SU-DHL-6 (cell line): ENCODE measurements around the gene EMILIN1.

ENCODE experiments used
- H2AFZ ChIP-seq: fragments of 200-600 bp; sonication (generic); 2 replicates; pipeline ENCODE4 v1.6.1; 2014; ENCODE audit warnings: low read depth, mild to moderate bottlenecking, moderate library complexity, mixed read lengths, antibody characterized with exemption, low read length; ENCODE audit not compliant: severe bottlenecking
- H3F3A ChIP-seq: fragments of 200-600 bp; shearing (Covaris generic); 2 replicates; pipeline ENCODE4 v1.6.0; 2016; ENCODE audit warnings: antibody characterized with exemption, mild to moderate bottlenecking; ENCODE audit not compliant: insufficient read depth
- H3K27ac ChIP-seq: fragments of 200-600 bp; sonication (generic); 2 replicates; pipeline ENCODE4 v1.5.1; 2016; ENCODE audit warnings: low read depth, mild to moderate bottlenecking, low read length, moderate library complexity, mixed read lengths
- H3K27me3 ChIP-seq: fragments of 200-600 bp; sonication (generic), shearing (Covaris generic); 2 replicates; pipeline ENCODE4 v1.6.0; 2014; ENCODE audit warnings: mild to moderate bottlenecking, low read length
- H3K36me3 ChIP-seq: fragments of 200-600 bp; sonication (generic); 2 replicates; pipeline ENCODE4 v1.6.1; 2014; ENCODE audit warnings: mild to moderate bottlenecking, low read length, mixed read lengths
- H3K4me2 ChIP-seq: fragments of 300-600, 200-600 bp; shearing (Covaris generic), sonication (generic); 2 replicates; pipeline ENCODE4 v1.6.0; 2014; ENCODE audit warnings: low read length, low read depth, mild to moderate bottlenecking; ENCODE audit not compliant: poor library complexity, severe bottlenecking
- H3K4me3 ChIP-seq: fragments of 200-600 bp; sonication (generic); 2 replicates; pipeline ENCODE4 v1.5.1; 2014; ENCODE audit warnings: antibody characterized with exemption, low read length, mild to moderate bottlenecking, mixed read lengths; ENCODE audit not compliant: insufficient read depth, poor library complexity, severe bottlenecking
- H3K79me2 ChIP-seq: fragments of 200-600 bp; sonication (generic); 2 replicates; pipeline ENCODE4 v1.6.1; 2014; ENCODE audit warnings: mild to moderate bottlenecking, low read length, moderate library complexity; ENCODE audit not compliant: insufficient read depth
- H3K9ac ChIP-seq: fragments of 200-600 bp; sonication (generic); 2 replicates; pipeline ENCODE4 v1.7.0; 2014; ENCODE audit warnings: mild to moderate bottlenecking, low read length
- H3K9me2 ChIP-seq: fragments of 200-600 bp; sonication (generic); replicated peaks from 2 replicates; pipeline ENCODE4 v1.6.1; 2014; ENCODE audit warnings: low read length; ENCODE audit not compliant: insufficient read depth
- H3K9me3 ChIP-seq: fragments of 200-600 bp; sonication (generic); 2 replicates; pipeline ENCODE4 v1.6.1; 2014; ENCODE audit warnings: low read length, mixed read lengths; ENCODE audit not compliant: insufficient read depth
- H4K20me1 ChIP-seq: fragments of 200-600 bp; sonication (generic); 2 replicates; pipeline ENCODE4 v1.6.1; 2014; ENCODE audit warnings: low read depth, mild to moderate bottlenecking, antibody characterized with exemption, low read length, moderate library complexity, mixed read lengths
- EZH2phosphoT487 ChIP-seq: fragments of 200-600 bp; sonication (generic), shearing (Covaris generic); conservative IDR thresholded peaks from 2 replicates; pipeline ENCODE4 v1.6.1; 2018; ENCODE audit warnings: mild to moderate bottlenecking, antibody characterized with exemption, low read length, moderate library complexity, mixed read lengths
- TF ChIP-seq, protein P1 (sequence below): fragments of 200-600 bp; sonication (generic); IDR thresholded peaks from one replicate; pipeline ENCODE4 v1.5.1; 2017; ENCODE audit warnings: antibody characterized with exemption, mild to moderate bottlenecking, low read length, moderate library complexity; ENCODE audit not compliant: insufficient read depth, poor library complexity, severe bottlenecking

Gene EMILIN1

DNA sequence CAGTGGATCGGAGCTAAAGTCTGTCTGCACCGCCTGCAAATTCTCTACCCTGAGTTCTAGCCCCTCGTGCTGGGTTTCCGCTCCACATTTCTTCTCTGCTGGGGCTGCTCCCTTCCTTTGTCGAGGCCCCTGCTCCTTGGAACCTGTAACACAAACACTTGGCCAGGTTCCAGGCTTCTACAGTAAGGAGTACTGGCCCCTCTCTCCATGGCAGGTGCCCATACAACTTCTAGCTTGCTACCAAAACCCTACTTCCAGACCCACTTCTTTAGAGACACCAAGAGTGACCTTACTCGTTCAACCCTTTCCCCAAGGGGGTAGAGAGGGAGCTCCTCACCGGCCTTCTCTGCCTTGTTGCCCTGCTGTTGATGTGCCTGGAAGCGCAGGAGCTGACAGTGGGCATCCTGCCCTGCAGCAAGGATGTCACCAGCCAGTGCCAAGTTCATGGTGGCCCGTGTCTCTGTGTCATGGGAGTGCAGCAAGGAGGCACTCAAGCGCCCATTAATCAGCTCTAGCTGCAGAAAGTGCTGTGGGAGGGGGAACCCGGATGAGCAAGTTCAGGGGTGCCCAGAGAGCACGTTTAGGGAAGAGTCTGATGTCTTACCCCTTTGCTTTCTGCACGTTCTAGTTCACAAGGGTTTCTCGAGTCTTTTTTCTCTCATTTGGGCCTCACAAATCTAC, 54.9 kb downstream of the EMILIN1 start:
- H3K79me2 ChIP-seq: peaks cover 13% of the 10 kb centered on the region; the same call in 1 of the 2 replicates
- H3K9ac ChIP-seq: peak overlapping the region; percentile 95
- H4K20me1 ChIP-seq: no peaks in the 10 kb centered on the region
- no peaks in the 10 kb centered on the region for H3K27me3 ChIP-seq
- H3K9me3 ChIP-seq: no peaks in the 10 kb centered on the region
- peak overlapping the region; percentile 65 for H3K4me2 ChIP-seq
- peak overlapping the region; percentile 95 for H3K4me3 ChIP-seq
- H3K27ac ChIP-seq: peak overlapping the region; percentile 51; the same call in 1 of the 2 replicates
- TF ChIP-seq EZH2phosphoT487: no peak
- TF ChIP-seq, protein P1, sequence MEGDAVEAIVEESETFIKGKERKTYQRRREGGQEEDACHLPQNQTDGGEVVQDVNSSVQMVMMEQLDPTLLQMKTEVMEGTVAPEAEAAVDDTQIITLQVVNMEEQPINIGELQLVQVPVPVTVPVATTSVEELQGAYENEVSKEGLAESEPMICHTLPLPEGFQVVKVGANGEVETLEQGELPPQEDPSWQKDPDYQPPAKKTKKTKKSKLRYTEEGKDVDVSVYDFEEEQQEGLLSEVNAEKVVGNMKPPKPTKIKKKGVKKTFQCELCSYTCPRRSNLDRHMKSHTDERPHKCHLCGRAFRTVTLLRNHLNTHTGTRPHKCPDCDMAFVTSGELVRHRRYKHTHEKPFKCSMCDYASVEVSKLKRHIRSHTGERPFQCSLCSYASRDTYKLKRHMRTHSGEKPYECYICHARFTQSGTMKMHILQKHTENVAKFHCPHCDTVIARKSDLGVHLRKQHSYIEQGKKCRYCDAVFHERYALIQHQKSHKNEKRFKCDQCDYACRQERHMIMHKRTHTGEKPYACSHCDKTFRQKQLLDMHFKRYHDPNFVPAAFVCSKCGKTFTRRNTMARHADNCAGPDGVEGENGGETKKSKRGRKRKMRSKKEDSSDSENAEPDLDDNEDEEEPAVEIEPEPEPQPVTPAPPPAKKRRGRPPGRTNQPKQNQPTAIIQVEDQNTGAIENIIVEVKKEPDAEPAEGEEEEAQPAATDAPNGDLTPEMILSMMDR: no peak
- no peaks in the 10 kb centered on the region for H3K9me2 ChIP-seq
- no peaks in the 10 kb centered on the region for H3K36me3 ChIP-seq
- H2AFZ ChIP-seq: no peak overlapping the region
- peaks cover 7% of the 10 kb centered on the region; the same call in 1 of the 2 replicates for H3F3A ChIP-seq

DNA sequence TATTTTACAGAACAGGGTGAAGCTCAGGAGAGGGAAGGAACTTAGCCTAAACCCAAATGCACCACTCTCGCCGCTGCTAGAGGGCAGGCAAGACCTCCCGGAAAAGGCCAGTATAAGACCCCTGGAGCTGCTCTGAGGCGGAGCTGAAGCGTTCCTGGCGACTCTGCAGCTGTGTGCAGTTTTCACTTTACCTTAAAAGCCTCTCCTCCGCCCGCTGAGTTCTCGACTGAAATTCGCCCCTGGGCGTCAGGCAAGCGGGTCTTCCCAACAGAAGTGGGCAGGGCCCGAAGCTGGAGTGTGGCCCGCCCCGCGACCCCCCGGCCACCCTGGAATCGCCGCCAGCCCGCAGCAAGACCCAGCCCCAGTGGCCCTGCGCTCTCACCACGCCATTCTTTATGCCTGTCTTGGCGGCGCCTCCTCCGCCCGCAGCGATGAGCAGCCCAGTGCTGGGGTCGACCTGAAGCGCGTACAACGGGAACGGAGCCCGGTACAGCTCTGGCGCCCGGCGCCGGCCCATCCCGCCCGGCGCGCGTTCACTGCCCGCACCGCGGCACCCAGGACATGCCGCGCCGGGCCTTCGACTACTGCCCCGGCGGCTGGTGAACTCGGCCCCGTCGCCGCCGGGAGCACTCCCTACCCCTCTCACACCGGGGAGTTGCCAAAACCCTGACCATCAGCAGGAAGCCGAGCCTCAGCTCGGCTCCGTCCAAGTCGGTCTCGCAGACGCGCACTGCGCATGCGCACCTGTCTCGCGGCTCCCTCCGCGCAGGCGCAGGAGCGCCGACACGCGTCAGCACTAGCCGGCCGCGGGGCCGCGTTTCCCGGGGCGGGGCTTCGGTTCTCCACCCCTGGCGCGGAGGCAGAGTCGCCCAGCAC, 55.7 kb downstream of the EMILIN1 start, which contains the start of gene PREB:
PREB (minus strand) TSS at position 732 of the 876 bp plus-strand sequence; CDS start at position 517, 215 bp downstream.
- Histone ChIP-seq H3K27ac (peak within 1 kb of the TSS; percentile 51), H3K79me2 (peaks cover 13% of the 10 kb centered on the region; the same call in 1 of the 2 replicates), H3K4me2 (peak within 1 kb of the TSS; percentile 65), H4K20me1 (no peaks in the 10 kb centered on the region), H3F3A (peaks cover 7% of the 10 kb centered on the region; the same call in 1 of the 2 replicates), H3K36me3 (no peaks in the 10 kb centered on the region), H3K9ac (peak within 1 kb of the TSS; percentile 95), H3K27me3 (no peaks in the 10 kb centered on the region), H3K9me3 (no peaks in the 10 kb centered on the region), H3K9me2 (no peaks in the 10 kb centered on the region), H3K4me3 (peak within 1 kb of the TSS; percentile 95), H2AFZ (peak within 1 kb of the TSS; percentile 89)
- TF ChIP-seq, protein P1: peak; percentile 18
- TF ChIP-seq EZH2phosphoT487: no peak

GRCh38 chr2:27134781-27135477, 56.5 kb downstream of the EMILIN1 start:
- peak overlapping the region; percentile 89 for H2AFZ ChIP-seq
- H3K27ac ChIP-seq: no peak overlapping the region
- peak overlapping the region; percentile 95 for H3K9ac ChIP-seq
- H3K4me2 ChIP-seq: peak overlapping the region; percentile 65
- peaks cover 13% of the 10 kb centered on the region; the same call in 1 of the 2 replicates for H3K79me2 ChIP-seq
- no peaks in the 10 kb centered on the region for H3K27me3 ChIP-seq
- no peaks in the 10 kb centered on the region for H3K36me3 ChIP-seq
- H3F3A ChIP-seq: 0 out of 2 replicates have a peak, but pooled peaks cover under 1% of the 10 kb centered on the region
- H3K9me2 ChIP-seq: no peaks in the 10 kb centered on the region
- H4K20me1 ChIP-seq: no peaks in the 10 kb centered on the region
- no peaks in the 10 kb centered on the region for H3K9me3 ChIP-seq
- H3K4me3 ChIP-seq: peak overlapping the region; percentile 27
- TF ChIP-seq, protein P1: no peak
